OCI-LY3 (cell line): ENCODE data around the gene RNF2.

ENCODE experiments used
- EZH2phosphoT487 ChIP-seq: fragments of 200-600 bp; shearing (Covaris generic); IDR thresholded peaks from 2 replicates; pipeline ENCODE4 v1.6.1; 2018; ENCODE audit warnings: antibody characterized with exemption, mixed run types, low read depth
- TF ChIP-seq, protein P1 (sequence below): fragments of 200-600, 300-600 bp; sonication (generic); IDR thresholded peaks from 2 replicates; pipeline ENCODE4 v1.5.1; 2014; ENCODE audit warnings: antibody characterized with exemption, low read length, low read depth

DNA sequence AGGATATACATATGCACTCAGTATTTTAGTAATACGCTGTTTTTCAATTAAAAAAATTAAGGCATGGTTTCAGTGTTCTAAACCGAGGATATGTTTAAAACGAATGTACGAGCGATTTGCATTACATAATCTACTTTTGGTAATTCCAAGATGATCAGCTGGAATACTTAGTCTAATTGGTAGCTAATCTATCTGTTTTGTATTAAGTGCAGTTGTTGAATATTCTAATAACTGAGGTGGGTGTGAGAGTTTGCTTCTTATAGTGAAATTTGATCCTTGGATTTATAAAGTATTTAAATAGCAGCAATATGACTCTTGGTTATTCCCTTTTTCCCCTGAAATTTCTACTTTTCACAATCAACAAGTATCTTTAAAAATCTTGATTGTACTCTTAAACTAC is 1.3 kb downstream of the RNF2 start:
- TF ChIP-seq, protein P1, sequence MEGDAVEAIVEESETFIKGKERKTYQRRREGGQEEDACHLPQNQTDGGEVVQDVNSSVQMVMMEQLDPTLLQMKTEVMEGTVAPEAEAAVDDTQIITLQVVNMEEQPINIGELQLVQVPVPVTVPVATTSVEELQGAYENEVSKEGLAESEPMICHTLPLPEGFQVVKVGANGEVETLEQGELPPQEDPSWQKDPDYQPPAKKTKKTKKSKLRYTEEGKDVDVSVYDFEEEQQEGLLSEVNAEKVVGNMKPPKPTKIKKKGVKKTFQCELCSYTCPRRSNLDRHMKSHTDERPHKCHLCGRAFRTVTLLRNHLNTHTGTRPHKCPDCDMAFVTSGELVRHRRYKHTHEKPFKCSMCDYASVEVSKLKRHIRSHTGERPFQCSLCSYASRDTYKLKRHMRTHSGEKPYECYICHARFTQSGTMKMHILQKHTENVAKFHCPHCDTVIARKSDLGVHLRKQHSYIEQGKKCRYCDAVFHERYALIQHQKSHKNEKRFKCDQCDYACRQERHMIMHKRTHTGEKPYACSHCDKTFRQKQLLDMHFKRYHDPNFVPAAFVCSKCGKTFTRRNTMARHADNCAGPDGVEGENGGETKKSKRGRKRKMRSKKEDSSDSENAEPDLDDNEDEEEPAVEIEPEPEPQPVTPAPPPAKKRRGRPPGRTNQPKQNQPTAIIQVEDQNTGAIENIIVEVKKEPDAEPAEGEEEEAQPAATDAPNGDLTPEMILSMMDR, result no peak
- TF ChIP-seq EZH2phosphoT487, result no peak
